M059J (cell line): ENCODE measurements around the gene OR5AU1. TPM values are rescaled to one million over a fixed set of nuclear protein-coding genes. Genes with fewer than 3 reads are reported as not detected.
A peak's percentile ranks its signal among the peaks of the same experiment; 100 is the strongest.
"Not testable (repeated sequence)": the region's sequence is repeated elsewhere in the genome, so short reads cannot be mapped to it uniquely, and the experiment has no call there.

Experiments
- DNase-seq: peaks from one replicate; pipeline ENCODE4 v3.0.0-alpha.2; 2012; ENCODE audit warnings: low read depth
- total RNA-seq: library from RNA; depleted of rRNA; stranded (reverse); fragments of >200 nt; shearing (Covaris generic); gene quantifications from 2 replicates; pipeline ENCODE4 v1.2.3, GENCODE V29; 2014

Gene OR5AU1
- total RNA-seq, 1 experiment from 2014 or later, result not detected

GRCh38 chr14:21171128-21171527 is 15.3 kb upstream of the OR5AU1 start:
- no peak for DNase-seq

- DNase-seq, result no peak
Measured at GRCh38 chr14:21169573-21169972, 13.7 kb upstream of the OR5AU1 start.

GRCh38 chr14:21168055-21168454 is 12.2 kb upstream of the OR5AU1 start:
- DNase-seq, result peak; percentile 48

GRCh38 chr14:21165670-21166069 is 9.8 kb upstream of the OR5AU1 start:
- not testable (repeated sequence) for DNase-seq

GRCh38 chr14:21165002-21165605 is 9.2 kb upstream of the OR5AU1 start:
- peak; percentile 29 for DNase-seq

- DNase-seq, result no peak
Measured at GRCh38 chr14:21163871-21164291, 8.0 kb upstream of the OR5AU1 start.

- DNase-seq, result no peak
Measured at GRCh38 chr14:21162081-21162480, 6.2 kb upstream of the OR5AU1 start.

GRCh38 chr14:21160061-21160610 is 4.3 kb upstream of the OR5AU1 start:
- no peak for DNase-seq

- DNase-seq, result peak; percentile 35
Measured at GRCh38 chr14:21158175-21158574, 2.3 kb upstream of the OR5AU1 start.

GRCh38 chr14:21149641-21150367 is 6.1 kb downstream of the OR5AU1 start:
- DNase-seq, result no peak

GRCh38 chr14:21145437-21145836 is 10.4 kb downstream of the OR5AU1 start:
- DNase-seq, result no peak

GRCh38 chr14:21142357-21142756 is 13.5 kb downstream of the OR5AU1 start:
- no peak for DNase-seq

GRCh38 chr14:21136024-21136423 is 19.8 kb downstream of the OR5AU1 start:
- peak; percentile 10 for DNase-seq

- no peak for DNase-seq
Measured at GRCh38 chr14:21133901-21134300, 22.0 kb downstream of the OR5AU1 start.

- no peak for DNase-seq
Measured at GRCh38 chr14:21123429-21123828, 32.4 kb downstream of the OR5AU1 start.

GRCh38 chr14:21121122-21121521 is 34.7 kb downstream of the OR5AU1 start:
- peak; percentile 39 for DNase-seq

- DNase-seq, result no peak
Measured at GRCh38 chr14:21120686-21121085, 35.2 kb downstream of the OR5AU1 start.

- no peak for DNase-seq
Measured at GRCh38 chr14:21118933-21119332, 36.9 kb downstream of the OR5AU1 start.

- DNase-seq, result no peak
Measured at GRCh38 chr14:21113369-21113768, 42.5 kb downstream of the OR5AU1 start.

GRCh38 chr14:21112255-21112654 is 43.6 kb downstream of the OR5AU1 start:
- no peak for DNase-seq

- peak; percentile 31 for DNase-seq
Measured at GRCh38 chr14:21109377-21110138, 46.3 kb downstream of the OR5AU1 start.

- no peak for DNase-seq
Measured at GRCh38 chr14:21108791-21109190, 47.1 kb downstream of the OR5AU1 start.
